ENCODE results near the gene PCGF1.
"Not testable (repeated sequence)": the region's sequence is repeated elsewhere in the genome, so short reads cannot be mapped to it uniquely, and the experiment has no call there.

Gene PCGF1

GRCh38 chr2:74461187-74462053, 46.1 kb downstream of the PCGF1 start:
- no peak for TF ChIP-seq Cebpa-rat (IDR thresholded peaks at IDR 0.05)
- no peaks in the 10 kb centered on the region for H3K27me3 ChIP-seq
- no peak overlapping the region for H3K4me2 ChIP-seq
- peaks cover 32% of the 10 kb centered on the region for H3K36me3 ChIP-seq
- peaks cover 36% of the 10 kb centered on the region; the same call in 1 of the 2 replicates for H4K20me1 ChIP-seq
- no peaks in the 10 kb centered on the region for H3K9me3 ChIP-seq
- H3K4me1 ChIP-seq: peaks cover 38% of the 10 kb centered on the region
- no peak overlapping the region for H3K9ac ChIP-seq
- H3K27ac ChIP-seq: no peak overlapping the region
- no peak overlapping the region for H3K4me3 ChIP-seq

GRCh38 chr2:74460187-74460586, 47.3 kb downstream of the PCGF1 start:
- not testable (repeated sequence) for H3K4me2 ChIP-seq, H3K27ac ChIP-seq, H3K9ac ChIP-seq, H3K4me3 ChIP-seq, H3K9me3 ChIP-seq, H3K27me3 ChIP-seq
- Histone ChIP-seq H3K4me1 (peaks cover 46% of the 10 kb centered on the region), H3K36me3 (peaks cover 32% of the 10 kb centered on the region), H4K20me1 (peaks cover 36% of the 10 kb centered on the region; the same call in 1 of the 2 replicates)

GRCh38 chr2:74459503-74460118, 47.9 kb downstream of the PCGF1 start:
- not testable (repeated sequence) for H3K27ac ChIP-seq
- H3K4me3 ChIP-seq: peak overlapping the region; percentile 80
- peak overlapping the region; percentile 87; the same call in 1 of the 2 replicates for H3K9ac ChIP-seq

GRCh38 chr2:74458938-74459363, 48.5 kb downstream of the PCGF1 start:
- H4K20me1 ChIP-seq: peaks cover 28% of the 10 kb centered on the region; the same call in 1 of the 2 replicates
- H3K9me3 ChIP-seq: no peaks in the 10 kb centered on the region
- peaks cover 32% of the 10 kb centered on the region for H3K36me3 ChIP-seq
- H3K4me1 ChIP-seq: peaks cover 47% of the 10 kb centered on the region
- H3K4me3 ChIP-seq: peak overlapping the region; percentile 80
- peak overlapping the region; percentile 87 for H3K9ac ChIP-seq
- H3K27me3 ChIP-seq: no peaks in the 10 kb centered on the region
- no peak for TF ChIP-seq Cebpa-rat (IDR thresholded peaks at IDR 0.05)
- peak overlapping the region; percentile 82 for H3K27ac ChIP-seq
- H3K4me2 ChIP-seq: peak overlapping the region; percentile 97

More at GRCh38 chr2:74459503-74460118, 47.9 kb downstream of the PCGF1 start:
- Histone ChIP-seq H4K20me1 (peaks cover 34% of the 10 kb centered on the region; the same call in 1 of the 2 replicates), H3K4me1 (peaks cover 47% of the 10 kb centered on the region), H3K4me2 (peak overlapping the region; percentile 97), H3K36me3 (peaks cover 32% of the 10 kb centered on the region)
- H3K9me3 ChIP-seq, H3K27me3 ChIP-seq: not testable (repeated sequence)

- H3K36me3 ChIP-seq: peaks cover 32% of the 10 kb centered on the region
- TF ChIP-seq Cebpa-rat (IDR thresholded peaks at IDR 0.05): no peak
- H3K4me1 ChIP-seq: peaks cover 41% of the 10 kb centered on the region
- H3K4me2 ChIP-seq: peak within 1 kb of the TSS; percentile 99
- H4K20me1 ChIP-seq: peaks cover 25% of the 10 kb centered on the region; the same call in 1 of the 2 replicates
- peak within 1 kb of the TSS; percentile 89 for H3K9ac ChIP-seq
- peak within 1 kb of the TSS; percentile 92 for H3K27ac ChIP-seq
- H3K27me3 ChIP-seq: no peaks in the 10 kb centered on the region
- H3K9me3 ChIP-seq: no peaks in the 10 kb centered on the region
- peak within 1 kb of the TSS; percentile 80 for H3K4me3 ChIP-seq
These were observed 49.2 kb downstream of the PCGF1 start, which contains the start of gene WBP1 for GRCh38 chr2:74458132-74458937. TSS of gene WBP1 (plus strand) at chr2:74458438. CDS start at chr2:74458603, 165 bp downstream.

GRCh38 chr2:74457549-74458131, 49.9 kb downstream of the PCGF1 start:
- Histone ChIP-seq H3K36me3 (peaks cover 25% of the 10 kb centered on the region), H3K27me3 (no peaks in the 10 kb centered on the region), H3K4me3 (peak overlapping the region; percentile 80), H4K20me1 (peaks cover 18% of the 10 kb centered on the region; the same call in 1 of the 2 replicates), H3K9ac (peak overlapping the region; percentile 89), H3K9me3 (no peaks in the 10 kb centered on the region), H3K4me1 (peaks cover 44% of the 10 kb centered on the region), H3K27ac (peak overlapping the region; percentile 92), H3K4me2 (peak overlapping the region; percentile 99)
- TF ChIP-seq Cebpa-rat (IDR thresholded peaks at IDR 0.05): no peak

- peak overlapping the region; percentile 92 for H3K27ac ChIP-seq
- H3K9ac ChIP-seq: peak overlapping the region; percentile 89
- H3K4me3 ChIP-seq: peak overlapping the region; percentile 80
- H4K20me1 ChIP-seq: peaks cover 13% of the 10 kb centered on the region; the same call in 1 of the 2 replicates
- no peaks in the 10 kb centered on the region for H3K9me3 ChIP-seq
- peaks cover 49% of the 10 kb centered on the region for H3K4me1 ChIP-seq
- H3K36me3 ChIP-seq: peaks cover 20% of the 10 kb centered on the region
- no peaks in the 10 kb centered on the region for H3K27me3 ChIP-seq
- no peak for TF ChIP-seq Cebpa-rat (IDR thresholded peaks at IDR 0.05)
- H3K4me2 ChIP-seq: peak overlapping the region; percentile 99
These were observed 50.4 kb downstream of the PCGF1 start for GRCh38 chr2:74457129-74457548.

Data from BLaER1 (cell line).